Measurements from ENCODE around the gene CCS. TPM values are rescaled to one million over a fixed set of nuclear protein-coding genes. Genes with fewer than 3 reads are reported as not detected.

CCS gene
- total and polyA plus RNA-seq, 9 of the 15 experiments (the other 6 are each of a cell fraction or from before 2014, with no cell fraction given), result 1.1 to 46.6 (median 26.8) TPM

- 0 out of 2 replicates have a peak, but pooled peaks have one; percentile 26 for TF ChIP-seq PYGO2 (tag; IDR thresholded peaks at IDR 0.05)
- TF ChIP-seq TFAM (CRISPR knock-in tag; conservative IDR thresholded peaks at IDR 0.05), result no peak
- TF ChIP-seq PKNOX1 (IDR thresholded peaks at IDR 0.05), result peak; percentile 99
- TF ChIP-seq SAP30 (IDR thresholded peaks at IDR 0.05; ENCODE audit: borderline replicate concordance, insufficient read depth, low read depth, low read length, poor library complexity, severe bottlenecking), result peak; percentile 63
- peak; percentile 82 for TF ChIP-seq THRB (CRISPR knock-in tag; conservative IDR thresholded peaks at IDR 0.05)
- no peak for TF ChIP-seq SETDB1 (IDR thresholded peaks at IDR 0.05; ENCODE audit: low read length)
- no peak for TF ChIP-seq FOXK1 (CRISPR knock-in tag; IDR thresholded peaks at IDR 0.05; ENCODE audit: borderline replicate concordance)
- TF ChIP-seq PPARD (CRISPR knock-in tag; IDR thresholded peaks at IDR 0.05), result no peak
- peak; percentile 37; the same call in 1 of the 2 replicates for TF ChIP-seq FOXP1 (CRISPR knock-in tag; IDR thresholded peaks at IDR 0.05)
- peak; percentile 93 for TF ChIP-seq RBBP5 (IDR thresholded peaks at IDR 0.05; ENCODE audit: borderline replicate concordance, insufficient read depth, low read length, poor library complexity, severe bottlenecking)
- TF ChIP-seq SLC30A9 (CRISPR knock-in tag; IDR thresholded peaks at IDR 0.05), result no peak
- no peak for TF ChIP-seq ZNF764 (CRISPR knock-in tag; IDR thresholded peaks at IDR 0.05; ENCODE audit: low read depth)
- no peak for TF ChIP-seq USF1 (CRISPR knock-in tag; IDR thresholded peaks at IDR 0.05)
- no peak for TF ChIP-seq ZKSCAN3 (CRISPR knock-in tag; IDR thresholded peaks at IDR 0.05)
- TF ChIP-seq ZNF316 (IDR thresholded peaks at IDR 0.05), result no peak
- no peak for TF ChIP-seq ILF3 (IDR thresholded peaks at IDR 0.05; ENCODE audit: borderline replicate concordance)
- peak; percentile 87; the same call in 1 of the 2 replicates for TF ChIP-seq BRD4 (IDR thresholded peaks at IDR 0.05)
- TF ChIP-seq ZNF124 (CRISPR knock-in tag; IDR thresholded peaks at IDR 0.05), result no peak
- TF ChIP-seq ESRRB (CRISPR knock-in tag; IDR thresholded peaks at IDR 0.05; ENCODE audit: borderline replicate concordance), result peak; percentile 26; the same call in 1 of the 2 replicates
- TF ChIP-seq THAP7 (CRISPR knock-in tag; IDR thresholded peaks at IDR 0.05), result peak; percentile 75; the same call in 1 of the 2 replicates
- no peak for TF ChIP-seq HDAC8 (tag; IDR thresholded peaks at IDR 0.05)
- TF ChIP-seq HDAC6 (IDR thresholded peaks at IDR 0.05; ENCODE audit: low read depth, low read length), result no peak
- no peak for TF ChIP-seq SMARCA5 (IDR thresholded peaks at IDR 0.05)
- no peak for TF ChIP-seq CHD1 (IDR thresholded peaks at IDR 0.05; ENCODE audit: low read length)
- TF ChIP-seq CBFA2T3 (IDR thresholded peaks at IDR 0.05), result no peak
- no peak for TF ChIP-seq BMI1 (IDR thresholded peaks at IDR 0.05; ENCODE audit: low read length)
These were observed 45.4 kb downstream of the CCS start, which contains the start of gene RBM4 (continued) for GRCh38 chr11:66638177-66639065.
